Keratinocyte (primary cell): ENCODE measurements around the gene TREH. TPM values are rescaled to one million over a fixed set of nuclear protein-coding genes. Genes with fewer than 3 reads are reported as not detected.

Experiments
- DNase-seq: peaks from one replicate; pipeline ENCODE4 v3.0.0-alpha.2; 2011; ENCODE audit warnings: low read depth, missing footprints, low spot score
- FAIRE-seq: peaks from 2 replicates; lab custom pipeline; 2011; peaks lifted over from hg19 to GRCh38; lab: Jason Lieb, UNC
- H2AFZ ChIP-seq: 2 replicates; pipeline ENCODE4 v1.6.0; 2012; ENCODE audit warnings: low read length, control low read depth, inconsistent platforms; ENCODE audit not compliant: control insufficient read depth
- H3K27ac ChIP-seq: 2 replicates; pipeline ENCODE4 v1.5.1; 2011; ENCODE audit warnings: low read length; ENCODE audit not compliant: control insufficient read depth, insufficient read depth
- H3K27me3 ChIP-seq: 3 replicates; pipeline ENCODE4 v1.6.0; 2011; ENCODE audit warnings: low read length; ENCODE audit not compliant: control insufficient read depth, insufficient read depth; ENCODE audit errors: extremely low read depth
- H3K36me3 ChIP-seq, 2 experiments: 2 replicates in 1 of 2; 3 replicates in 1 of 2; pipeline ENCODE4 v1.5.1; 2011; ENCODE audit warnings: low read length in 2 of 2, mild to moderate bottlenecking in 1 of 2; ENCODE audit not compliant: control insufficient read depth in 2 of 2, insufficient read depth in 2 of 2; ENCODE audit errors: extremely low read depth in 1 of 2
- H3K4me1 ChIP-seq: 3 replicates; pipeline ENCODE4 v1.5.1; 2011; ENCODE audit warnings: low read length; ENCODE audit not compliant: control insufficient read depth, insufficient read depth; ENCODE audit errors: extremely low read depth
- H3K4me2 ChIP-seq: 3 replicates; pipeline ENCODE4 v1.6.0; 2011; ENCODE audit warnings: low read depth, low read length; ENCODE audit not compliant: control insufficient read depth, insufficient read depth; ENCODE audit errors: extremely low read depth
- H3K4me3 ChIP-seq, 3 experiments: fragments of 200-600 bp in 1 of 3; sonication (generic) in 1 of 3; 2 replicates in 2 of 3; 3 replicates in 1 of 3; pipeline ENCODE4 v1.5.1; 2011 to 2016; ENCODE audit warnings: low read length in 3 of 3, mild to moderate bottlenecking in 3 of 3, control low read depth in 2 of 3, inconsistent platforms in 1 of 3, low read depth in 1 of 3, mixed read lengths in 1 of 3, mixed run types in 1 of 3, moderate library complexity in 1 of 3; ENCODE audit not compliant: control insufficient read depth in 2 of 3, insufficient read depth in 2 of 3; ENCODE audit errors: extremely low read depth in 1 of 3
- H3K79me2 ChIP-seq: 2 replicates; pipeline ENCODE4 v1.6.0; 2012; ENCODE audit warnings: low read length; ENCODE audit not compliant: control insufficient read depth, insufficient read depth
- H3K9ac ChIP-seq: 3 replicates; pipeline ENCODE4 v1.6.0; 2011; ENCODE audit warnings: low read length; ENCODE audit not compliant: control insufficient read depth, insufficient read depth; ENCODE audit errors: extremely low read depth
- H3K9me1 ChIP-seq: 3 replicates; pipeline ENCODE4 v1.6.0; 2011; ENCODE audit warnings: low read length; ENCODE audit not compliant: control insufficient read depth, insufficient read depth; ENCODE audit errors: extremely low read depth
- H3K9me3 ChIP-seq: 2 replicates; pipeline ENCODE4 v1.5.1; 2012; ENCODE audit warnings: low read depth, low read length; ENCODE audit not compliant: control insufficient read depth
- H4K20me1 ChIP-seq: 3 replicates; pipeline ENCODE4 v1.6.0; 2011; ENCODE audit warnings: low read length; ENCODE audit not compliant: control insufficient read depth, insufficient read depth; ENCODE audit errors: extremely low read depth
- CTCF ChIP-seq, 3 experiments: IDR thresholded peaks in 1 of 3; conservative IDR thresholded peaks in 1 of 3; optimal IDR thresholded peaks in 1 of 3; 2 replicates in 2 of 3; 3 replicates in 1 of 3; pipeline versions ENCODE3 to v1.5.1; 2011; ENCODE audit warnings: low read length in 3 of 3, mild to moderate bottlenecking in 3 of 3, moderate library complexity in 2 of 3, control low read depth in 1 of 3, inconsistent platforms in 1 of 3; ENCODE audit not compliant: insufficient read depth in 2 of 3; ENCODE audit errors: extremely low read depth in 1 of 3
- EZH2 ChIP-seq: IDR thresholded peaks from one replicate; pipeline ENCODE4 v1.6.1; 2012; ENCODE audit warnings: inconsistent platforms, mild to moderate bottlenecking, low read length, moderate library complexity
- dilution Hi-C: fragments of 300-500 bp; cut with MboI; formaldehyde crosslinking; loops from one replicate; pipeline ENCODE4 v1.7.0; 2020; ENCODE audit warnings: low sequenced_read_pairs; ENCODE audit not compliant: extremely low pct_ligation_motif_present
- polyA plus RNA-seq, 5 experiments: library from polyadenylated mRNA; depleted of rRNA in 3 of 5; stranded (reverse) in 3 of 5; stranded (forward) in 1 of 5; unstranded in 1 of 5; fragments of >200 nt; gene quantifications; 1 replicate in 1 of 5; 2 replicates in 3 of 5; 3 replicates in 1 of 5; pipeline versions ENCODE4 v1.2.1 to v1.2.3, GENCODE V29; 2011 to 2012; ENCODE audit warnings: missing spikeins in 2 of 5, low read depth in 1 of 5, low replicate concordance in 1 of 5

TREH gene
- polyA plus RNA-seq, 1 donor (not counting 4 experiments of a cell fraction or from before 2014, with no cell fraction given), result not detected

GRCh38 chr11:118635237-118635591, 44.2 kb downstream of the TREH start:
- peaks cover 23 to 42% of the 10 kb centered on the region in 2 experiments for H3K36me3 ChIP-seq

GRCh38 chr11:118634431-118635236, 44.8 kb downstream of the TREH start:
- peak overlapping the region in 2 of 3 experiments; percentile 21 to 39 for H3K4me3 ChIP-seq
- FAIRE-seq, result peak; percentile 26
- peak overlapping the region; percentile 72 for H3K4me2 ChIP-seq

More at GRCh38 chr11:118635237-118635591, 44.2 kb downstream of the TREH start:
- H2AFZ ChIP-seq, result no peak overlapping the region
- no peaks in the 10 kb centered on the region for H3K9me3 ChIP-seq
- DNase-seq (no peak), FAIRE-seq (no peak)
- H3K27ac ChIP-seq, result no peak overlapping the region
- no peak overlapping the region for H3K9ac ChIP-seq
- H3K4me2 ChIP-seq, result peak overlapping the region; percentile 72
- peaks cover 3% of the 10 kb centered on the region for H4K20me1 ChIP-seq
- H3K9me1 ChIP-seq, result peaks cover 3% of the 10 kb centered on the region
- H3K4me3 ChIP-seq, result no peak overlapping the region
- no peaks in the 10 kb centered on the region for H3K27me3 ChIP-seq
- no peaks in the 10 kb centered on the region for H3K79me2 ChIP-seq
- peaks cover 17% of the 10 kb centered on the region for H3K4me1 ChIP-seq
- dilution Hi-C loops, result no loop called here
- no peak for TF ChIP-seq EZH2
- TF ChIP-seq CTCF (optimal IDR thresholded peaks at IDR 0.05 in 1 of 3, IDR thresholded peaks at IDR 0.05 in 1 of 3, conservative IDR thresholded peaks at IDR 0.05 in 1 of 3; ENCODE audit: extremely low read depth in 1 of 3, insufficient read depth in 2 of 3, low read length in 3 of 3), result no peak

More at GRCh38 chr11:118634431-118635236, 44.8 kb downstream of the TREH start:
- peak overlapping the region; percentile 31 for H3K27ac ChIP-seq
- H4K20me1 ChIP-seq, result peaks cover 3% of the 10 kb centered on the region
- TF ChIP-seq EZH2 (no peak), CTCF (optimal IDR thresholded peaks at IDR 0.05 in 1 of 3, IDR thresholded peaks at IDR 0.05 in 1 of 3, conservative IDR thresholded peaks at IDR 0.05 in 1 of 3; ENCODE audit: extremely low read depth in 1 of 3, insufficient read depth in 2 of 3, low read length in 3 of 3) (peak in 1 of 3 experiments; percentile 39)
- H3K27me3 ChIP-seq, result no peaks in the 10 kb centered on the region
- H3K9me1 ChIP-seq, result peaks cover 3% of the 10 kb centered on the region
- no peaks in the 10 kb centered on the region for H3K79me2 ChIP-seq
- H2AFZ ChIP-seq, result no peak overlapping the region
- peaks cover 23% of the 10 kb centered on the region for H3K4me1 ChIP-seq
- H3K9ac ChIP-seq, result peak overlapping the region; percentile 49
- dilution Hi-C loops, result no loop called here
- peaks cover 21 to 36% of the 10 kb centered on the region in 2 experiments for H3K36me3 ChIP-seq
- H3K9me3 ChIP-seq, result no peaks in the 10 kb centered on the region
- no peak for DNase-seq
